Activated B cell treated with CpG ODN at 0.5 μM for 24 hours (primary cell): Measurements from ENCODE around the gene TRAPPC11. TPM values are rescaled to one million over a fixed set of nuclear protein-coding genes. Genes with fewer than 3 reads are reported as not detected.
"Not testable (repeated sequence)": the region's sequence is repeated elsewhere in the genome, so short reads cannot be mapped to it uniquely, and the experiment has no call there.

Source experiments
- ATAC-seq: fragments of 200-7000 bp; cut with Tn5 transposase; one replicate; pipeline ENCODE4 v1.10.0; 2021; ENCODE audit warnings: low read depth, mild to moderate bottlenecking, moderate library complexity
- CTCF ChIA-PET: fragments of 350-600 bp; sonication (Branson Sonifier 250); formaldehyde crosslinking; loops from one replicate; lab custom pipeline; 2021; ENCODE audit warnings: antibody characterized with exemption; lab: Charles Lee
- POLR2A ChIA-PET: fragments of 350-600 bp; sonication (Branson Sonifier 250); formaldehyde crosslinking; loops from one replicate; lab custom pipeline; 2021; ENCODE audit warnings: antibody characterized with exemption; lab: Charles Lee
- DNase-seq: peaks from one replicate; pipeline ENCODE4 v3.0.0; 2022
- H3K27ac Mint-ChIP-seq: one replicate; pipeline ENCODE4 v1.8.0; 2020; ENCODE audit warnings: mixed read lengths
- H3K27me3 Mint-ChIP-seq: one replicate; pipeline ENCODE4 v1.8.0; 2021; ENCODE audit warnings: mixed read lengths
- H3K36me3 Mint-ChIP-seq: one replicate; pipeline ENCODE4 v1.8.0; 2021; ENCODE audit warnings: low read depth, mixed read lengths
- H3K4me1 Mint-ChIP-seq: one replicate; pipeline ENCODE4 v1.8.0; 2021; ENCODE audit warnings: mixed read lengths
- H3K4me3 Mint-ChIP-seq: one replicate; pipeline ENCODE4 v1.8.0; 2020; ENCODE audit warnings: mild to moderate bottlenecking, mixed read lengths
- H3K9me3 Mint-ChIP-seq: one replicate; pipeline ENCODE4 v1.8.0; 2020; ENCODE audit warnings: mixed read lengths
- intact Hi-C: fragments of 100-400 bp; cut with micrococcal nuclease; formaldehyde crosslinking; loops from one replicate; pipeline ENCODE4 v1.15.1; 2024
- total RNA-seq: library from RNA; stranded (reverse); gene quantifications from 2 replicates; pipeline ENCODE4 v1.2.3, GENCODE V29; 2022
- TF ChIP-seq, protein P1 (sequence below): fragments of 200-600 bp; IDR thresholded peaks from one replicate; pipeline ENCODE4 v1.8.0; 2022; ENCODE audit warnings: antibody characterized with exemption, mild to moderate bottlenecking

TRAPPC11 gene
- total RNA-seq, 1 donor from 2014 or later: 45.2 TPM

DNA sequence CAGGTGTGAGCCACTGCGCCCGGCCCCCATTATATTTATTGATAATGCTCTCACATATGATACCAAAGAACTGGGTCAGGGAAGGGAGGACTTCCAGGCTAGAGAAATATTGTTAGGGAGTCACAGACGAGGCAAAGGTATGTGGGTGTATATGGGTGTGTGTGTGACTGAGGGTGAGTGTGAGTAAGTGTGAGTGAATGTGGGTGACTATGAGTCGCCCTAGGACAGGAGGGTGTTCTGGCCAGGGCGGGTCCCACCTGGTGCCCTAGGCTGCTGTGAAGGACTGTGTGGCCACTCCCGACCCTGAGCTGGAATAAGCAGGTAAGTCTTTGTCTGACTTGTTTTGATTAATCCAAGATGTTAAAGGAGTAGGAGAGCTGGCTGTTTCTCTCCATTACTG lies 34.5 kb upstream of the TRAPPC11 start:
- no peaks in the 10 kb centered on the region for H3K36me3 Mint-ChIP-seq
- TF ChIP-seq, protein P1, sequence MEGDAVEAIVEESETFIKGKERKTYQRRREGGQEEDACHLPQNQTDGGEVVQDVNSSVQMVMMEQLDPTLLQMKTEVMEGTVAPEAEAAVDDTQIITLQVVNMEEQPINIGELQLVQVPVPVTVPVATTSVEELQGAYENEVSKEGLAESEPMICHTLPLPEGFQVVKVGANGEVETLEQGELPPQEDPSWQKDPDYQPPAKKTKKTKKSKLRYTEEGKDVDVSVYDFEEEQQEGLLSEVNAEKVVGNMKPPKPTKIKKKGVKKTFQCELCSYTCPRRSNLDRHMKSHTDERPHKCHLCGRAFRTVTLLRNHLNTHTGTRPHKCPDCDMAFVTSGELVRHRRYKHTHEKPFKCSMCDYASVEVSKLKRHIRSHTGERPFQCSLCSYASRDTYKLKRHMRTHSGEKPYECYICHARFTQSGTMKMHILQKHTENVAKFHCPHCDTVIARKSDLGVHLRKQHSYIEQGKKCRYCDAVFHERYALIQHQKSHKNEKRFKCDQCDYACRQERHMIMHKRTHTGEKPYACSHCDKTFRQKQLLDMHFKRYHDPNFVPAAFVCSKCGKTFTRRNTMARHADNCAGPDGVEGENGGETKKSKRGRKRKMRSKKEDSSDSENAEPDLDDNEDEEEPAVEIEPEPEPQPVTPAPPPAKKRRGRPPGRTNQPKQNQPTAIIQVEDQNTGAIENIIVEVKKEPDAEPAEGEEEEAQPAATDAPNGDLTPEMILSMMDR: no peak
- no peaks in the 10 kb centered on the region for H3K27me3 Mint-ChIP-seq
- no peak overlapping the region for H3K4me3 Mint-ChIP-seq
- H3K27ac Mint-ChIP-seq: no peak overlapping the region
- POLR2A ChIA-PET: no interaction called here
- no peak for ATAC-seq
- CTCF ChIA-PET: no interaction called here
- DNase-seq: no peak
- intact Hi-C loops: no loop called here
- no peaks in the 10 kb centered on the region for H3K9me3 Mint-ChIP-seq
- no peaks in the 10 kb centered on the region for H3K4me1 Mint-ChIP-seq

DNA sequence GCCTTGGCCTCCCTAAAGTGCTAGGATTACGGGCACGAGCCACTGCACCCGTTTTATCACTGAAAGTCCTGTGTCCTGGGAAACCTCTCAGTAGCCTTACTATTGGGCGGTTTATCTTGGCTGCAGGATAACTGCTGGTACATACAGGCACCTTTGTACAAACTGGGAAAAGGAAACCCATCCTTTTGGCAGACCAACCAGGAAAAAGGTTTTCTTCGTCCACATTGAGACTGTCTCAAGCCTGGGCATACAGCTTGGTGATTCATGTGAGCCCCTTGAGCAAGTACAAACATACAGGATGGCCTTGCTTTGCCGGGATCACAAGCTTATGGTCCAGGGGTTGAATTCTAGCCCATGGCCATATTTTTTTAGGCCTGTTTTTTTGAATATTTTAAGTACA lies 32.9 kb upstream of the TRAPPC11 start:
- intact Hi-C loops: no loop called here
- Mint-ChIP-seq H3K4me3 (no peak overlapping the region), H3K27ac (no peak overlapping the region), H3K27me3 (no peaks in the 10 kb centered on the region), H3K9me3 (no peaks in the 10 kb centered on the region), H3K36me3 (no peaks in the 10 kb centered on the region), H3K4me1 (no peaks in the 10 kb centered on the region)
- DNase-seq (no peak), ATAC-seq (no peak)
- POLR2A ChIA-PET: interaction anchor here (0.6 kb wide), 1 partner anchor 81 kb away, joined by 3 read pairs; no protein-coding TSS in a partner anchor
- TF ChIP-seq, protein P1: no peak
- CTCF ChIA-PET: no interaction called here

DNA sequence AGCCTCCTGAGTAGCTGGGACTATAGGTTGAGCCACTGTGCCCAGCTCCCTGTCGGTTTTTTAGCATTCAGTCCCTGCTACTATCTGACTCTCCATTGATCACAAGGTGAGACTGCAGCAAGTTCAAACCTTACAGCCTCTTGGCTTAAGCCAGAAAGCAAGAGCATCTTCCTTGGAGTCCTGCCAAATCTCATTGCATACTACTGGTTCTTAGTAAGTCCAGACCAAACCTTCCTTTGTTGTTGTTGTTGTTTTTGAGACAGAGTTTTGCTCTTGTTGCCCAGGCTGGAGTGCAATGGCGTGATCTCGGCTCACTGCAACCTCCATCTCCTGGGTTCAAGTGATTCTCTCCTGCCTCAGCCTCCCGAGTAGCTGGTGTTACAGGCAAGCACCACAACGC lies 31.8 kb upstream of the TRAPPC11 start:
- ATAC-seq, H3K4me3 Mint-ChIP-seq, H3K27ac Mint-ChIP-seq, CTCF ChIA-PET, DNase-seq, POLR2A ChIA-PET, H3K9me3 Mint-ChIP-seq, H3K4me1 Mint-ChIP-seq, H3K27me3 Mint-ChIP-seq, H3K36me3 Mint-ChIP-seq, intact Hi-C loops: not testable (repeated sequence)

DNA sequence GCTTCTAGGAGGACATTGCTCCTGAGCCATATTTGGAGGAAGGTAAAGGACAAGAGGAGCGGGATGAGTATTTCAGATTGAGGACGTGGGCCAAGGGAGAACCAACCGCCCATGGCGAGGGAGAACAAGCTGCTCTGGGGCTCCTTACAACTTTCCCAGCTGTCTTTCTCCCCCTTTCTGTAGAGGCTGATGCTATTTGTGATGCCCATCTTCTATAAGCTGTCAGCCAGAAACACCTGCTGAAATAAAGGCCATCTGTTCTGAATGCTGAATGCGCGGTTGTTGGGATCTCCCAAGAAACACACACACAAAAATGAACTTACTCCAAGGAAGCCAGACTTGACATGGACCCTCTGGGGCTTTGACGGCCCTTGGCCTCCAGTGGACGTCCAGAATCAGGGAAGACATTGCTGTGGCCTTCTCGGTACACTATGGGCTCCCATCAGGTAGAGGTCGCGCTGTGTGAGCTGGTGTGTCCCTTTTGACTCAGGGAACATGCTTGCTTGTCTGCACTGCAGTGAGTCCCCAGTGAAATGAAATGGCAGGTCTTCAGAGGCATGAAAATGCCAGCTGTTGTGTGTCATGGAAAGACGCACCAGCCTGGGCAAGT lies 31.0 kb upstream of the TRAPPC11 start:
- no peak for DNase-seq
- H3K4me1 Mint-ChIP-seq: no peaks in the 10 kb centered on the region
- no peaks in the 10 kb centered on the region for H3K9me3 Mint-ChIP-seq
- ChIA-PET POLR2A (no interaction called here), CTCF (no interaction called here)
- no peaks in the 10 kb centered on the region for H3K36me3 Mint-ChIP-seq
- ATAC-seq: no peak
- TF ChIP-seq, protein P1: no peak
- H3K27me3 Mint-ChIP-seq: peaks cover 5% of the 10 kb centered on the region
- no peak overlapping the region for H3K27ac Mint-ChIP-seq
- no peak overlapping the region for H3K4me3 Mint-ChIP-seq
- intact Hi-C loops: no loop called here

DNA sequence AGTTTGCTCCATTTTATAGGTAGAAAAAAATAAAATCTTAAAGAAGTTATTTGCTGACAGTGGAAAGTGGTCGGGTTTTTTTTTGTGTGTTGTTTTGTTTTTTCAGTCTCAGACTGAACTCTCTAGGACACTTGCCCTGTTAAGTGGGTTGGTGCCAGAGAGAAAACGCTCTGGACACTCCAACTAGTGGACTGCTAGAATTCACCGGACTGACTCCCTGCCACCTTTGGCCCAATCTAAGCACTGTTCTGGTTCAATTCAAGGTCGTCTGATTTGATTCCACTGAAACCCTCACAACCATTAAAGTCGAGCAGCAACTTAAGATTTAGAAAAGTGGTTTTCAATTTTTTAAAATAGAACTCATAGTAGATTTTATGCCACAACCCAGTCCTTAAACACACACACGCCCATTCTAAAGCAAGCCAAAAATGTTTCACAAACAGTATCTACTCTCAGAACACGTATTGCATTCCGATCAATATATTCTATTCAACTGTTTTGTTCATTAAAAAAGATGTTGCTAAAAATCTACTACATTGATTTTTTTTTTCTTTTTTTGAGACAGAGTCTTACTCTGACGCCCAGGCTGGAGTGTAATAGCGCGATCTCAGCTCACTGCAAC lies 27.4 kb upstream of the TRAPPC11 start:
- Mint-ChIP-seq H3K4me3 (no peak overlapping the region), H3K36me3 (no peaks in the 10 kb centered on the region), H3K9me3 (no peaks in the 10 kb centered on the region), H3K27ac (no peak overlapping the region), H3K4me1 (no peaks in the 10 kb centered on the region), H3K27me3 (peaks cover 5% of the 10 kb centered on the region)
- intact Hi-C loops: no loop called here
- ATAC-seq: no peak
- DNase-seq: no peak
- TF ChIP-seq, protein P1: no peak
- ChIA-PET POLR2A (no interaction called here), CTCF (no interaction called here)
